Measurements from ENCODE around the gene PRKCZ.
A peak's percentile ranks its signal among the peaks of the same experiment; 100 is the strongest.
"Not testable (repeated sequence)": the region's sequence is repeated elsewhere in the genome, so short reads cannot be mapped to it uniquely, and the experiment has no call there.

PRKCZ gene

DNA sequence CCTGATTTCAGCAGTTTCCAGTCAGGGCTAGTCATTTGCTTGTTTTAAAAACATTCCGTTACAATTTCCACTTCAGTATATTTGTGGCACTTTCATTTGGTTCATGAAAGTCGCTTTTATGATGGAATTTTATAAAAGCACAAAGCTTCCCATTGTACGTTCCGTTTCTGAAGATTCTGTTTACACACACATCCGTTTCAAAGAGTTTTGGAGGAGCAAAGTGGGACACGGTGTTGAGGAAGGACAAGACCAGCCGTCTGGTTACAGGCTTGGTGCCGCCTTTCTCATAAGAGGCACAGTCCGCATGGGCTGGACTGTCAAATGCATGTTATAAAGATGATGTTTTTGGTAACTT lies 84.0 kb downstream of the PRKCZ start:
- no peak for DNase-seq (ENCODE audit: low read depth)
- TF ChIP-seq CTCF (conservative IDR thresholded peaks at IDR 0.05; ENCODE audit: low read depth, low read length), result no peak
- H3K4me3 ChIP-seq (ENCODE audit: low read depth, low read length), result no peak overlapping the region

- DNase-seq (ENCODE audit: low read depth), result no peak
Measured at GRCh38 chr1:2134621-2135307, 84.6 kb downstream of the PRKCZ start.

DNA sequence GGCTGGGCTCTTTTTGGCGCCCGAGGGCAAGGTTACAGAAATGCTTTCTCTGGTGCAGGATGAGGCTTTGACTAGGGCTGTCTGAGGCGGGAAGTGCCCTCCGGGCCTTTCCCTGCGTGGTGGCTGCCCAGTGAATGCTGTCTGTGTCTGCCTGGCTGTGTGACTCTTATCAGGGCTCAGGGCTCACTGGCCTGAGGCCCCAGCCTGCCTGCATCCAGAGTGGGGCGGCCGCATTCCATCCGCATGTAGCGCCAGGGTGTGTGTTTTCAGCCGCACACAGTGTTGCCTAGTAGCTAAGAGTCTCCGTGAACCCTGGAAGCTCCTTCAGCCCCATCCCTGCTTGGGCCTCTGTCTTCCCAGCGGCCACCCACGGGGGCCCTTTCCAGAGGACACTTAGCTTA lies 85.2 kb downstream of the PRKCZ start:
- no peak overlapping the region for H3K4me3 ChIP-seq (ENCODE audit: low read depth, low read length)
- TF ChIP-seq CTCF (conservative IDR thresholded peaks at IDR 0.05; ENCODE audit: low read depth, low read length), result peak; percentile 27
- DNase-seq (ENCODE audit: low read depth), result peak; percentile 90

More at GRCh38 chr1:2134621-2135307, 84.6 kb downstream of the PRKCZ start:
- H3K4me3 ChIP-seq (ENCODE audit: low read depth, low read length), result no peak overlapping the region
- TF ChIP-seq CTCF (conservative IDR thresholded peaks at IDR 0.05; ENCODE audit: low read depth, low read length), result no peak

DNA sequence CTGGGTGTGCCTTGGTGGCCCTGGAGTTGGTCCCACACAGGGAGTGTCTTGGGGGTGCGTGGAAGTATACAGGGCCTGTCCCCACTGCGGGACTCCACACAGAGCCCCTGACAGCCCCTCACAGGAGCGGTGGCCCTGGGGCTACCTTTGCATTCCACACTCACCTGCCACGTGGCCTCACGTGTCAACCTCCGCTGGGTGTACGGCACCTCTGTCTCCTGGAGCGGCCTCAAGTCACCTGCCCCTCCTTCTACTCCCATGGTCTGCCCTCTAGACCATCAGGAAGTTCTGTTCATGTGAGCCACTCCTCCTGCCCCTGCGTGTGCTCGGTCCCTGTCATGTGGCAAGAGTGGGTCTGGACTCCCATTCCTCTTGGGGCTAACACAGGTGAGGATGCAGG lies 85.7 kb downstream of the PRKCZ start:
- TF ChIP-seq CTCF (conservative IDR thresholded peaks at IDR 0.05; ENCODE audit: low read depth, low read length), result no peak
- DNase-seq (ENCODE audit: low read depth), result no peak
- H3K4me3 ChIP-seq (ENCODE audit: low read depth, low read length), result no peak overlapping the region

DNA sequence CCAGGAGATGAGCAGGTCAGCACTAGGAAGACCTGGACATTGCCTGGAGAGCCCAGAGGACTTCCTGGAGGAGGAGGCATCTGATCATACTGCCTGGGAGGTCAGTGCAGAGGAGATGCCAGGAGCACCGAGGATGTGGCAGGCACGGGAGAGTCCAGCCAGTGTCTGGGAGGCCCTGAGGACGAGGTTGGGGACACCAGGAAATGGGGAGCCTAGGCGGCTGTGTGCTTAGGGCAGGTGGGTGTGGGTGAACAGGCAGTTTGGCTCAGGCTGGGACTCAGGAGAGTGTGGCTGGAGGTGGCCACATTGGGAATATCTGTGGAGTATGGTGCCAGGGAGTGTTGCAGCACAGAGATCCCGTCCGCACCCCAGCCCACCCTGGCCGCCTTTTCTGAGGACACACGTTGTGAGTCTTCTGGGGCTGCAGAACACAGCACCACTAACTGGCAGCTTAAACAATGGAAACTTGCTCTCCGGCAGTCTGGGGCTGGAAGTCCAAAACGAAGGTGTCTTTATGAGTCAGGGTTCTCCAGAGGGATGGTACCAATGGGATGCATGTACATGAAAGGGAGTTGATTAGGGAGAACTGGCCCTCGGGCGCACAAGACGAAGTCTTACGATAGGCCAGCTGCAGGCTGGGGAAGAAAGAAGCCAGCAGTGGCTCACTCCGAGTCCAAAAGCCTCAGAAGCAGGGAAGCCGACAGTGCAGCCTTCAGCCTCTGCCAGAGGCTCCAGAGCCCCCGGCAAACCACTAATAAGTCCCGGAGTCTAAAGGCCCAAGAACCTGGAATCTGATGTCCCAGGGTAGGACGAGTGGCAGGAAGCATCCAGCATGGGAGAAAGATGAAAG lies 86.4 kb downstream of the PRKCZ start:
- no peak for TF ChIP-seq CTCF (conservative IDR thresholded peaks at IDR 0.05; ENCODE audit: low read depth, low read length)
- no peak for DNase-seq (ENCODE audit: low read depth)
- H3K4me3 ChIP-seq (ENCODE audit: low read depth, low read length), result no peak overlapping the region

DNA sequence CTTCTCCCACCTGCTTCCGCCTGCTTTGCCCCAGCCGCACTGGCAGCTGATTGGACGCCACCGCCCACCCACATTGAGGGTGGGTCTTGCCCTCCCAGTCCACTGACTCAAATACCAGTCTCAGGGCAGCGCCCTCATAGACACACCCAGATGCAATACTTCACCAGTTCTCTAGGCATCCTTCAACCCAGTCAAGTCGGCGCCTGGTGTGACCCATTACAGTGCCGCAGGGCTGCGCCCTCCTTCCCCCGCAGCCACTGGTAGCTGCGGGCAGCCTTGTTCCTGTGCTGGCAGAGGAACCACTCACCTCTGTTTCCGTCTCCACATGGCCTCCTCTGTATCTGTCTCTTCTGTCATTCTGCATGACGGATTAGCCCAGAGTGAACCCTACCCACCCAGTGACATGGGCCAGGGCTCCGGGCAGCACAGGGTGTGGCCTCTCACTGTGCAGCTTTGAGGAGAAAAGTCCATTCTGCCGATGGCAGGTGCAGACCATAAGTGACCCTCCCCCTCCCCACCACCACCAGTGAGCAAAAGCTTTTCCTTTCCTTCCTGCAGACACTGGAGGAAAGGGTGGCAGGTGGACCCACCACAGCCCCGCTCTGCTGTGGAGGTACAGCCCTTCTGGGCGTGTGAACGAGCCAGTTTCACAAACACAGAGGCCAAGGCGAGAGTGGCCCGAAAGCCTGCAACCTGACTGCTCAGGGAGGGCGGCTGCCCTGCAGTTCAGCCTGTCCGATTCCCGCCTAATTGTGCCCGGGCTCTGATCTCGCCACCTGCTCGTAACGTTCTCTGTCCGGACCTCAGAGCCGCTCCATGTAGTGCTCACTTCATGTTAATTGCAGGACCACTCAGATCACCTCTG lies 87.3 kb downstream of the PRKCZ start:
- no peak overlapping the region for H3K4me3 ChIP-seq (ENCODE audit: low read depth, low read length)
- no peak for DNase-seq (ENCODE audit: low read depth)
- no peak for TF ChIP-seq CTCF (conservative IDR thresholded peaks at IDR 0.05; ENCODE audit: low read depth, low read length)

DNA sequence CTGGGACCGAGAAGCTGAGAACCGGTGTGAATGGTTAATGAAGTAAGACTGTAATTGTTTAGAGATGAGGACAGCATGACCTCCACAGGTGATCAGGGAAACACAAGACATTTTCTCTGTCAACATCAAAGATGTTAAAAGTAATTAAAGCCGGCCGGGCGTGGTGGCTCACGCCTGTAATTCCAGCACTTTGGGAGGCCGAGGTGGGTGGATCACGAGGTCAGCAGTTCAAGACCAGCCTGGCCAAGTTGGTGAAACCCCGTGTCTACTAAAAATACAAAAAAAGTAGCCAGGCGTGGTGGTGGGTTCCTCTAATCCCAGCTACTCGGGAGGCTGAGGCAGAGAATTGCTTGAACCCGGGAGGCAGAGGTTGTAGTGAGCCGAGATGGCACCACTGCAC lies 88.9 kb downstream of the PRKCZ start:
- H3K4me3 ChIP-seq (ENCODE audit: low read depth, low read length); DNase-seq (ENCODE audit: low read depth): not testable (repeated sequence)

Measured in choroid plexus epithelial cell (primary cell).